Common myeloid progenitor, CD34-positive (primary cell): ENCODE results near the gene CARM1.
"Not testable (repeated sequence)": the region's sequence is repeated elsewhere in the genome, so short reads cannot be mapped to it uniquely, and the experiment has no call there.

ENCODE experiments used
- CTCF ChIA-PET: fragments of 350-600 bp; sonication (Branson Sonifier 250); formaldehyde crosslinking; loops from one replicate; lab custom pipeline; 2021; ENCODE audit warnings: antibody characterized with exemption; lab: Charles Lee
- POLR2A ChIA-PET: fragments of 350-600 bp; sonication (Branson Sonifier 250); formaldehyde crosslinking; loops from one replicate; lab custom pipeline; 2021; ENCODE audit warnings: antibody characterized with exemption; lab: Charles Lee
- DNase-seq, 3 donors: peaks; one replicate each; pipeline versions ENCODE4 v3.0.0 to v3.0.0-alpha.2; 2013
- H3K27ac ChIP-seq, 2 experiments: 1 replicate in 1 of 2; 2 replicates in 1 of 2; pipeline ENCODE4 v1.7.0; 2013; ENCODE audit warnings: inconsistent platforms in 2 of 2, low read length in 2 of 2, mild to moderate bottlenecking in 2 of 2, low read depth in 1 of 2, moderate library complexity in 1 of 2; ENCODE audit not compliant: severe bottlenecking in 2 of 2, insufficient read depth in 1 of 2, poor library complexity in 1 of 2
- H3K27me3 ChIP-seq, 5 experiments: replicated peaks in 2 of 5; 1 replicate in 3 of 5; 2 replicates in 2 of 5; pipeline versions ENCODE4 v1.6.1 to v1.7.0; 2013; ENCODE audit warnings: low read length in 4 of 5, mild to moderate bottlenecking in 2 of 5, moderate library complexity in 2 of 5, inconsistent platforms in 1 of 5; ENCODE audit not compliant: insufficient read depth in 5 of 5, control insufficient read depth in 4 of 5
- H3K36me3 ChIP-seq, 4 experiments: 1 replicate in 2 of 4; 2 replicates in 2 of 4; pipeline versions ENCODE4 v1.6.1 to v1.7.0; 2013; ENCODE audit warnings: low read length in 3 of 4, control low read depth in 1 of 4, mild to moderate bottlenecking in 1 of 4; ENCODE audit not compliant: control insufficient read depth in 4 of 4, insufficient read depth in 4 of 4
- H3K4me1 ChIP-seq, 4 experiments: 1 replicate in 3 of 4; 2 replicates in 1 of 4; pipeline versions ENCODE4 v1.6.1 to v1.7.1; 2013; ENCODE audit warnings: low read length in 3 of 4, mild to moderate bottlenecking in 3 of 4, control low read depth in 1 of 4, inconsistent platforms in 1 of 4, moderate library complexity in 1 of 4; ENCODE audit not compliant: control insufficient read depth in 4 of 4, insufficient read depth in 4 of 4; ENCODE audit errors: control extremely low read depth in 1 of 4
- H3K4me3 ChIP-seq, 7 experiments: 1 replicate in 4 of 7; 2 replicates in 3 of 7; pipeline versions ENCODE4 v1.5.1 to v1.7.0; 2013; ENCODE audit warnings: mild to moderate bottlenecking in 7 of 7, low read length in 6 of 7, moderate library complexity in 6 of 7, inconsistent platforms in 2 of 7, low read depth in 2 of 7, control low read depth in 1 of 7; ENCODE audit not compliant: insufficient read depth in 4 of 7, control insufficient read depth in 1 of 7; ENCODE audit errors: extremely low read depth in 1 of 7
- H3K9me3 ChIP-seq, 5 experiments: 1 replicate in 4 of 5; 2 replicates in 1 of 5; pipeline versions ENCODE4 v1.6.1 to v1.7.1; 2013; ENCODE audit warnings: low read length in 4 of 5, mild to moderate bottlenecking in 2 of 5, inconsistent platforms in 1 of 5, low read depth in 1 of 5, moderate library complexity in 1 of 5; ENCODE audit not compliant: control insufficient read depth in 4 of 5, insufficient read depth in 2 of 5; ENCODE audit errors: control extremely low read depth in 1 of 5
- WGBS: methylation state at CpG from one replicate; pipeline ENCODE4 v1.1.5; 2013; ENCODE audit not compliant: insufficient coverage; 5-methylcytosine and 5-hydroxymethylcytosine counted together

CARM1 gene

DNA sequence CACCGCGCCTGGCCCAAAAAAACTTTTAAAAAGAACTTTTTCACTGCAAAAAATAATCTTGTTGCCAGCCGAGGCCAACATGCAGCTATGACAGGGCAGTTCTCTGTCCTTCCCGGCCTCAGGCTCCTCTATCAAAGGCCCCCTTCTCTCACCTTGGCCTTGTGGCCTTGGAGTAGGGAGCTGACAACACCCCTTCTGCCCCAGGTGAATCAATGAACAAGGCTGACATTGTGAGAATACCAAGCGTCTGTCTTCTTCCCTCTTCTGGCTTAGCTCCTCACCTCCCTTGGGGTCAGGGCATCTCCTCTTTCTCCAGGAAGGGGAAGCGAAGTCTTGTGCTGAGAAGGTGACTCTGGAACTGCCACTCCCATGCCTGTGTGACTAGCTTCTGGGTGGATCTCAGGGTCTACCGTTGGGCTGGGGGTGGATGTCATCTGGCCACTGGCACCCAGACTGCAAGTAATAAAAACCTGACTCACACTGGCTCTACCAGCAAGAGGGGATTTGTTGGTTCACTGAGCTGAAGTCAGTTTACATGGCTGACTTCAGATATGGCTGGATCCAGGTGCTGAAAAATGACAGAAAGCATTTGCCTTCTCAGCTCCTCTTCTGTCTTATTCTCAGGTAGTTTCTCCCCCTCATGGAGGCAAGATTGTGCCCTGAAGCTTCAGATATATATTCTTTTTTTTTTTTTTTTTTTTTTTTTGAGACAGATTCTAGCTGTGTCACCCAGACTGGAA lies 16.8 kb upstream of the CARM1 start:
- ChIA-PET POLR2A (no interaction called here), CTCF (interaction anchor here (0.7 to 10.0 kb wide), 11 partner anchors 9 to 99 kb away, joined by 3 to 97 read pairs (median 3); partner anchors contain the start of gene TMED1)
- no peak overlapping the region for H3K27ac ChIP-seq

DNA sequence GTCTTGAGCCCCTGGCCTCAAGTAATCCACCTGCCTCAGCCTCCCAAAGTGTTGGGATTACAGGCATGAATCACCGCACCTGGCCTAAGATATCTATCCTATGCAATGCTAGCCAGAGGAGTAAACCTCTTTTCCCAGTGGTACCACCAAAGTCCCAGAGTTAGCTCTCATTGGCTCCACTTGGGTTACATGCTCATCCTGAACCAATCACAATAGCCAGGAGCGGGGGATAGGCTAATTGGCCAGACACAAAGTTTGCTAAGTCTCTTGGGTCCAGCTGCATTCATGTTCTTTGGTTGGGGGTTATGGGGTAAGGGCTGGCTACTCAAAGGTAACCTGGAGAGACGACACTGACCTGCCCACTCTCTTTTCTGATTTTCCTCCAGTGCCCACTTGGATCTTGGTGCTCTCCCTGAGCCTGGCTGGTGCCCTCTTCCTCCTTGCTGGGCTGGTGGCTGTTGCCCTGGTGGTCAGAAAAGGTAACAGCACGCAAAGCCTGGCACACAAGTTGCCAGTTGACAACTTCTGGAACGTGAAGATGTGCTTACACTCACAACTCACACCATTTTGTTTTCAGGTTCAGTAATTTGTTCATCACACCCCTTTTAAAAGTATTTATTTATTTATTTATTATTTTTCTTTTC lies 15.4 kb upstream of the CARM1 start:
- Histone ChIP-seq H3K4me3 (no peak overlapping the region), H3K27ac (no peak overlapping the region), H3K27me3 (no peaks in the 10 kb centered on the region), H3K9me3 (no peaks in the 10 kb centered on the region), H3K36me3 (peaks cover 0 to 18% (median 14%) of the 10 kb centered on the region in 4 experiments), H3K4me1 (no peaks in the 10 kb centered on the region)
- peak; percentile 44 to 68 (median 59) for DNase-seq
- ChIA-PET CTCF (interaction anchor here (0.7 to 10.0 kb wide), 10 partner anchors 7 to 243 kb away, joined by 3 to 97 read pairs (median 3); partner anchors contain the start of gene TMED1), POLR2A (no interaction called here)
- 92% methylated on average over 2 of the region's 5 CpGs for WGBS

More for the DNA sequence above, 16.8 kb upstream of the CARM1 start:
- no peak overlapping the region for H3K4me3 ChIP-seq
- peaks cover 4 to 20% (median 12%) of the 10 kb centered on the region in 4 experiments for H3K36me3 ChIP-seq
- H3K27me3 ChIP-seq, result no peaks in the 10 kb centered on the region
- H3K9me3 ChIP-seq, result no peaks in the 10 kb centered on the region
- DNase-seq, result no peak
- 90% methylated on average over 5 of the region's 7 CpGs for WGBS
- no peaks in the 10 kb centered on the region for H3K4me1 ChIP-seq

- H3K9me3 ChIP-seq, H3K4me1 ChIP-seq, H3K27ac ChIP-seq, H3K4me3 ChIP-seq, POLR2A ChIA-PET, H3K27me3 ChIP-seq, DNase-seq: not testable (repeated sequence)
- whole genome bisulfite sequencing, result 100% methylated on average over 1 of the region's 1 CpG
- CTCF ChIA-PET, result interaction anchor here (0.7 to 10.0 kb wide), 7 partner anchors 6 to 242 kb away, joined by 3 to 97 read pairs (median 7); partner anchors contain the start of gene TMED1
- H3K36me3 ChIP-seq, result peaks cover 0 to 18% (median 14%) of the 10 kb centered on the region in 4 experiments
These were observed 14.5 kb upstream of the CARM1 start for GRCh38 chr19:10856899-10857298.

DNA sequence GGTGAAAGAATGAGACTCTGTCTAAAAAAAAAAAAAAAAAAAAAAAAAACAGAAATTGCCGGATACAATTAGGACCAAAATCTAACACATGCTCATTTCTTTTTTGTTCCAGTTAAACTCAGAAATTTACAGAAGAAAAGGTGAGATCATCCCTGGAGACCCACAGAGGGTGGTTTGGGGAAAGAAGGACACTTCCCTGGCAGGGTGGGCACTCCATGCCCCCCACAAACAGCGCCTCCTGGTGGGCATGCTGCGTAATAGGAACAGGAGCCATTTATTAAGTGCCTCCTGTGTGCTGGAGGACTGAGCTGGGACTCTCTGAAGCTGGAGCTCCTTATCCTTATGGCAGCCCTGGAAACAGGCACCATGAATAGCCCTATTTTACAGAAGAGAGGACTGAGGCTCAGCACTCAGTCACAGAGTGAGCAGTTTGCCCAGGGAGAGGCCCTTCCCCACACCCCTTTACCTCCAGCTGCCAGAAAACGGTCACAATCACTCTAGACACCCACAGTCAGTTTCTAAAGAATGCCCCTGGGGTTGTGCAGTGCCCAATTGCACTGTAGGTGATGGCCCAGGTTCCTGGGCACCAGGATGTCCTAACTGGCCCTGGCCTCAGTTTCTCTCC lies 13.0 kb upstream of the CARM1 start:
- peak; percentile 55 to 67 (median 63) for DNase-seq
- POLR2A ChIA-PET, result no interaction called here

GRCh38 chr19:10861103-10861651 lies 10.2 kb upstream of the CARM1 start:
- Histone ChIP-seq H3K4me1 (peaks cover 0 to 4% (median 3%) of the 10 kb centered on the region in 4 experiments), H3K27ac (no peak overlapping the region), H3K27me3 (no peaks in the 10 kb centered on the region), H3K4me3 (no peak overlapping the region), H3K9me3 (no peaks in the 10 kb centered on the region), H3K36me3 (peaks cover 0 to 9% (median 7%) of the 10 kb centered on the region in 4 experiments)
- 97% methylated on average over 4 of the region's 7 CpGs for WGBS
- peak in 2 of 3 donors; percentile 42 to 57 for DNase-seq
- ChIA-PET CTCF (interaction anchor here (0.9 to 11.6 kb wide), 7 partner anchors 9 to 139 kb away, joined by 3 to 97 read pairs (median 3); partner anchors contain the start of genes C19orf38 and CARM1), POLR2A (no interaction called here)

More for the DNA sequence above, 13.0 kb upstream of the CARM1 start:
- no peak overlapping the region for H3K4me3 ChIP-seq
- no peaks in the 10 kb centered on the region for H3K27me3 ChIP-seq
- H3K4me1 ChIP-seq, result no peaks in the 10 kb centered on the region
- peaks cover 0 to 14% (median 10%) of the 10 kb centered on the region in 4 experiments for H3K36me3 ChIP-seq
- no peaks in the 10 kb centered on the region for H3K9me3 ChIP-seq
- 92% methylated on average over 2 of the region's 4 CpGs for WGBS
- CTCF ChIA-PET, result interaction anchor here (0.9 to 11.6 kb wide), 12 partner anchors 6 to 177 kb away, joined by 3 to 97 read pairs (median 5); partner anchors contain the start of genes C19orf38, QTRT1 and TMED1
- no peak overlapping the region for H3K27ac ChIP-seq

DNA sequence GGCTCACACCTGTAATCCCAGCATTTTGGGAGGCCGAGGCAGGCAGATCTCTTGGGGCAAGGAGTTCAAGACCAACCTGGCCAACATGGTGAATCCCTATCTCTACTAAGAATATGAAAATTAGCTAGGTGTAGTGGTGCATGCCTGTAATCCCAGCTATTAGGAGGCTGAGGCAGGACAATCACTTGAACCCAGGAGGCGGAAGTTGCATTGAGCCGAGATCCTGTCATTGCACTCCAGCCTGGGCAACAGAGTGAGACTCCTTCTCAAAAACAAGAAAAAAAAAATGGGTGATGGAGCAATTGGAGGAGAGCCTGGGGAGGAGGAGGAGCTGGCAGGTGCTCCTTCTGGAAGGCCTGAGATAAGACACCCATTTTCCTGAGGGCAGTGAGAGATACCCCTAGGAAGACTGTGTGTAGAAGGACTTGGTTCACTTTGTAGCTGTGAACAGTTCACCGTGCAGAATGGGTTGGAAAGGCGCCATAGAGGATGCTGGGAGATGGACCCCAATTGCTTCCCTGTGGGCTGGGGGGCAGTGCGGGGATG lies 8.7 kb upstream of the CARM1 start:
- Histone ChIP-seq H3K4me1 (peaks cover 0 to 4% (median 3%) of the 10 kb centered on the region in 4 experiments), H3K27ac (no peak overlapping the region), H3K4me3 (no peak overlapping the region), H3K27me3 (no peaks in the 10 kb centered on the region), H3K9me3 (no peaks in the 10 kb centered on the region), H3K36me3 (peaks cover 0 to 6% (median 4%) of the 10 kb centered on the region in 4 experiments)
- no peak for DNase-seq
- POLR2A ChIA-PET, result no interaction called here
- WGBS, result 100% methylated on average over 2 of the region's 6 CpGs
- CTCF ChIA-PET, result interaction anchor here (1.3 to 11.6 kb wide), 6 partner anchors 10 to 150 kb away, joined by 3 to 97 read pairs (median 9); partner anchors contain the start of genes C19orf38, CARM1 and TMED1
